Cardiac fibroblast (primary cell): Measurements from ENCODE around the gene FLNA.
"Not testable (repeated sequence)": the region's sequence is repeated elsewhere in the genome, so short reads cannot be mapped to it uniquely, and the experiment has no call there.

Experiments
- DNase-seq, 2 donors: peaks; one replicate each; pipeline versions ENCODE4 v3.0.0 to v3.0.0-alpha.2; 2010; ENCODE audit warnings: low read depth in 2 of 2
- H3K4me3 ChIP-seq, 2 donors: replicated peaks in 1 of 2; 1 replicate in 1 of 2; 2 replicates in 1 of 2; pipeline ENCODE4 v1.5.1; 2011; ENCODE audit warnings: low read depth in 2 of 2, low read length in 2 of 2, mild to moderate bottlenecking in 2 of 2, moderate library complexity in 1 of 2
- CTCF ChIP-seq: IDR thresholded peaks from one replicate; pipeline ENCODE4 v1.5.1; 2011; ENCODE audit warnings: low read depth, mild to moderate bottlenecking, low read length, inconsistent platforms

FLNA gene

GRCh38 chrX:154398668-154399526 is 24.5 kb upstream of the FLNA start:
- peak; percentile 75 for TF ChIP-seq CTCF
- peak overlapping the region; percentile 71 to 79 for H3K4me3 ChIP-seq
- DNase-seq: peak; percentile 81 to 87

- TF ChIP-seq CTCF: no peak
- peak; percentile 97 to 98 for DNase-seq
- peak within 1 kb of the TSS; percentile 71 to 79 for H3K4me3 ChIP-seq
Observed at GRCh38 chrX:154397888-154398667, 23.6 kb upstream of the FLNA start, which contains the start of gene RPL10. Gene RPL10 (plus strand): TSS chrX:154398377. CDS start chrX:154398520, 143 bp downstream.

- peak; percentile 65 to 71 for DNase-seq
- peak overlapping the region; percentile 61 to 71 for H3K4me3 ChIP-seq
- TF ChIP-seq CTCF: no peak
Observed at GRCh38 chrX:154396973-154397887, 22.8 kb upstream of the FLNA start.

GRCh38 chrX:154396363-154396762 is 21.9 kb upstream of the FLNA start:
- not testable (repeated sequence) for DNase-seq

GRCh38 chrX:154389812-154390747 is 15.6 kb upstream of the FLNA start:
- peak overlapping the region in 1 of 2 donors; percentile 30 for H3K4me3 ChIP-seq

More at GRCh38 chrX:154396363-154396762, 21.9 kb upstream of the FLNA start:
- H3K4me3 ChIP-seq: not testable (repeated sequence)

DNA sequence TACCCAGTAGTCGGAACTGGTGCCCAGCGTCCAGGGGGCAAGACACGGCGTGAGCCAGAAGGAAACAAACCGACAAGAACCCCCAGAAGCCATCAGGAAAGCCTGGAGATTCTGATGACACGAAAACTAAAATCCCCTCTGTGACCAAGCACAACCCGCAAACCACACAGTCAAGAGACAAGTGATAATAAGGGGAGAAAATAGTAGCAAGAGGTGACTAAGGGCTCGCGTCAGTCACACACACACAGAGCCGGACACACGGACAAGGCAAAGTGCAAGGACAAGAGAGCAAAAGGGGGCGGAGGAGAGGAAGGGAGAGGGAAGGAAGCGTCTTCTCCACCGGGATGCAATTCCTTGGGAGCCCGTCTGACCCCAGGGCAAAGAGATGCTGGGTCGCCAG is 14.2 kb upstream of the FLNA start:
- not testable (repeated sequence) for H3K4me3 ChIP-seq, DNase-seq

More at GRCh38 chrX:154389812-154390747, 15.6 kb upstream of the FLNA start:
- DNase-seq: not testable (repeated sequence)

DNA sequence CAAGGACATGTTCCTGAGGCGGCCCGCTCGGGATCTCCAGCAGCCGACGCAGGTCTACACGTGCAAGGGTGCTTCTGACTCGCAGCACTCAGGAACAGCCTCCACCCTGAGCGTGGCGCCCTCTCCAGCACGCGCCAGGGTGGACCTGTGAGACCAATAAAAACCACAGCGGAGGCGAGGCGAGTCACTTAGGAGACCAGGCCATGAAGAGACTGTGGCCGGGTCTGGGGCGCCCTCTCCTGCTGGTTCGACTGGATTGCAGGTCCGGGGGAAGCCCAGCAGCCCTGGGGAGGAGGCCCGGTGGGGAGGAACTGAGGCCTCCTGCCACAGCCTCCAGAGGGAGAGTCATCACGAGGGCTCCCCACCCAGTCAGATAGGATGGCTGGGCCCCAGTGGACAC is 13.7 kb upstream of the FLNA start:
- DNase-seq, H3K4me3 ChIP-seq: not testable (repeated sequence)
